GM18907 (cell line): Measurements from ENCODE around the gene EOGT.
A peak's percentile ranks its signal among the peaks of the same experiment; 100 is the strongest.

Source experiments
- ATAC-seq: cut with Tn5 transposase; IDR thresholded peaks from one replicate; pipeline ENCODE4 v1.9.1; 2021; ENCODE audit warnings: mild to moderate bottlenecking, moderate library complexity; ENCODE audit not compliant: unreplicated experiment

EOGT gene

GRCh38 chr3:69009559-69010410 lies 3.7 kb downstream of the EOGT start:
- no peak for ATAC-seq

GRCh38 chr3:69008980-69009379 lies 4.5 kb downstream of the EOGT start:
- ATAC-seq, result no peak

- ATAC-seq, result no peak
Observed at GRCh38 chr3:69005791-69006482, 7.5 kb downstream of the EOGT start.

GRCh38 chr3:69005071-69005790 lies 8.3 kb downstream of the EOGT start:
- no peak for ATAC-seq

GRCh38 chr3:69004138-69004537 lies 9.3 kb downstream of the EOGT start:
- ATAC-seq, result no peak

- no peak for ATAC-seq
Observed at GRCh38 chr3:68999605-69000004, 13.9 kb downstream of the EOGT start.

GRCh38 chr3:68999158-68999557 lies 14.3 kb downstream of the EOGT start:
- no peak for ATAC-seq

- no peak for ATAC-seq
Observed at GRCh38 chr3:68997887-68998286, 15.6 kb downstream of the EOGT start.

- no peak for ATAC-seq
Observed at GRCh38 chr3:68996356-68996995, 17.0 kb downstream of the EOGT start.

- no peak for ATAC-seq
Observed at GRCh38 chr3:68988740-68989139, 24.7 kb downstream of the EOGT start.

GRCh38 chr3:68987322-68987721 lies 26.2 kb downstream of the EOGT start:
- no peak for ATAC-seq

- peak; percentile 48 for ATAC-seq
Observed at GRCh38 chr3:68986496-68987208, 26.8 kb downstream of the EOGT start.

GRCh38 chr3:68985146-68985790 lies 28.2 kb downstream of the EOGT start:
- no peak for ATAC-seq

GRCh38 chr3:68984011-68984530 lies 29.4 kb downstream of the EOGT start:
- no peak for ATAC-seq

- ATAC-seq, result no peak
Observed at GRCh38 chr3:68977486-68978167, 35.9 kb downstream of the EOGT start.

- ATAC-seq, result no peak
Observed at GRCh38 chr3:68974711-68975110, 38.8 kb downstream of the EOGT start.

GRCh38 chr3:68973639-68974038 lies 39.8 kb downstream of the EOGT start:
- no peak for ATAC-seq

- peak; percentile 86 for ATAC-seq
Observed at GRCh38 chr3:68972358-68972979, 41.0 kb downstream of the EOGT start.

GRCh38 chr3:68964694-68965093 lies 48.8 kb downstream of the EOGT start:
- ATAC-seq, result no peak
